Common myeloid progenitor, CD34-positive (primary cell): ENCODE measurements around the gene HDDC3.
A peak's percentile ranks its signal among the peaks of the same experiment; 100 is the strongest.

Experiments used
- CTCF ChIA-PET: fragments of 350-600 bp; sonication (Branson Sonifier 250); formaldehyde crosslinking; loops from one replicate; lab custom pipeline; 2021; ENCODE audit warnings: antibody characterized with exemption; lab: Charles Lee
- POLR2A ChIA-PET: fragments of 350-600 bp; sonication (Branson Sonifier 250); formaldehyde crosslinking; loops from one replicate; lab custom pipeline; 2021; ENCODE audit warnings: antibody characterized with exemption; lab: Charles Lee
- DNase-seq, 3 donors: peaks; one replicate each; pipeline versions ENCODE4 v3.0.0 to v3.0.0-alpha.2; 2013
- H3K27ac ChIP-seq, 2 experiments: 1 replicate in 1 of 2; 2 replicates in 1 of 2; pipeline ENCODE4 v1.7.0; 2013; ENCODE audit warnings: inconsistent platforms in 2 of 2, low read length in 2 of 2, mild to moderate bottlenecking in 2 of 2, low read depth in 1 of 2, moderate library complexity in 1 of 2; ENCODE audit not compliant: severe bottlenecking in 2 of 2, insufficient read depth in 1 of 2, poor library complexity in 1 of 2
- H3K27me3 ChIP-seq, 5 experiments: replicated peaks in 2 of 5; 1 replicate in 3 of 5; 2 replicates in 2 of 5; pipeline versions ENCODE4 v1.6.1 to v1.7.0; 2013; ENCODE audit warnings: low read length in 4 of 5, mild to moderate bottlenecking in 2 of 5, moderate library complexity in 2 of 5, inconsistent platforms in 1 of 5; ENCODE audit not compliant: insufficient read depth in 5 of 5, control insufficient read depth in 4 of 5
- H3K36me3 ChIP-seq, 4 experiments: 1 replicate in 2 of 4; 2 replicates in 2 of 4; pipeline versions ENCODE4 v1.6.1 to v1.7.0; 2013; ENCODE audit warnings: low read length in 3 of 4, control low read depth in 1 of 4, mild to moderate bottlenecking in 1 of 4; ENCODE audit not compliant: control insufficient read depth in 4 of 4, insufficient read depth in 4 of 4
- H3K4me1 ChIP-seq, 4 experiments: 1 replicate in 3 of 4; 2 replicates in 1 of 4; pipeline versions ENCODE4 v1.6.1 to v1.7.1; 2013; ENCODE audit warnings: low read length in 3 of 4, mild to moderate bottlenecking in 3 of 4, control low read depth in 1 of 4, inconsistent platforms in 1 of 4, moderate library complexity in 1 of 4; ENCODE audit not compliant: control insufficient read depth in 4 of 4, insufficient read depth in 4 of 4; ENCODE audit errors: control extremely low read depth in 1 of 4
- H3K4me3 ChIP-seq, 7 experiments: 1 replicate in 4 of 7; 2 replicates in 3 of 7; pipeline versions ENCODE4 v1.5.1 to v1.7.0; 2013; ENCODE audit warnings: mild to moderate bottlenecking in 7 of 7, low read length in 6 of 7, moderate library complexity in 6 of 7, inconsistent platforms in 2 of 7, low read depth in 2 of 7, control low read depth in 1 of 7; ENCODE audit not compliant: insufficient read depth in 4 of 7, control insufficient read depth in 1 of 7; ENCODE audit errors: extremely low read depth in 1 of 7
- H3K9me3 ChIP-seq, 5 experiments: 1 replicate in 4 of 5; 2 replicates in 1 of 5; pipeline versions ENCODE4 v1.6.1 to v1.7.1; 2013; ENCODE audit warnings: low read length in 4 of 5, mild to moderate bottlenecking in 2 of 5, inconsistent platforms in 1 of 5, low read depth in 1 of 5, moderate library complexity in 1 of 5; ENCODE audit not compliant: control insufficient read depth in 4 of 5, insufficient read depth in 2 of 5; ENCODE audit errors: control extremely low read depth in 1 of 5
- WGBS: methylation state at CpG from one replicate; pipeline ENCODE4 v1.1.5; 2013; ENCODE audit not compliant: insufficient coverage; 5-methylcytosine and 5-hydroxymethylcytosine counted together

HDDC3 gene

GRCh38 chr15:90883976-90884718, 48.2 kb downstream of the HDDC3 start, which contains the start of gene FES:
Gene FES, plus strand, starts transcription at chr15:90884504. Its CDS starts 542 bp downstream, at chr15:90885046.
- CTCF ChIA-PET: interaction anchor here (0.6 to 3.9 kb wide), 20 partner anchors 10 to 591 kb away, joined by 3 to 35 read pairs (median 8); no protein-coding TSS in a partner anchor
- 2% methylated on average over 49 of the region's 58 CpGs for WGBS

GRCh38 chr15:90883526-90883975, 48.8 kb downstream of the HDDC3 start:
- 77% methylated on average over 6 of the region's 7 CpGs for WGBS
- Histone ChIP-seq H3K27me3 (no peaks in the 10 kb centered on the region), H3K4me1 (peaks cover 0 to 44% (median 40%) of the 10 kb centered on the region in 4 experiments), H3K4me3 (peak overlapping the region in 6 of 7 experiments; percentile 42 to 86 (median 80)), H3K27ac (peak overlapping the region; percentile 68 to 89), H3K36me3 (peaks cover 5 to 67% (median 44%) of the 10 kb centered on the region in 4 experiments), H3K9me3 (no peaks in the 10 kb centered on the region)
- ChIA-PET CTCF (interaction anchor here (1.0 to 3.9 kb wide), 2 partner anchors 22 to 183 kb away, joined by 3 to 24 read pairs; no protein-coding TSS in a partner anchor), POLR2A (no interaction called here)
- DNase-seq: peak in 1 of 3 donors; percentile 30

More at GRCh38 chr15:90883976-90884718, 48.2 kb downstream of the HDDC3 start, which contains the start of gene FES:
- peaks cover 0 to 44% (median 40%) of the 10 kb centered on the region in 4 experiments for H3K4me1 ChIP-seq
- H3K27ac ChIP-seq: peak within 1 kb of the TSS; percentile 68 to 89
- POLR2A ChIA-PET: interaction anchor here (0.6 to 2.8 kb wide), 6 partner anchors 13 to 236 kb away, joined by 3 to 9 read pairs (median 6); partner anchors contain the start of gene MAN2A2
- H3K9me3 ChIP-seq: no peaks in the 10 kb centered on the region
- DNase-seq: peak in 1 of 3 donors; percentile 61
- no peaks in the 10 kb centered on the region for H3K27me3 ChIP-seq
- peaks cover 5 to 65% (median 41%) of the 10 kb centered on the region in 4 experiments for H3K36me3 ChIP-seq
- H3K4me3 ChIP-seq: peak within 1 kb of the TSS; percentile 42 to 86 (median 76)

DNA sequence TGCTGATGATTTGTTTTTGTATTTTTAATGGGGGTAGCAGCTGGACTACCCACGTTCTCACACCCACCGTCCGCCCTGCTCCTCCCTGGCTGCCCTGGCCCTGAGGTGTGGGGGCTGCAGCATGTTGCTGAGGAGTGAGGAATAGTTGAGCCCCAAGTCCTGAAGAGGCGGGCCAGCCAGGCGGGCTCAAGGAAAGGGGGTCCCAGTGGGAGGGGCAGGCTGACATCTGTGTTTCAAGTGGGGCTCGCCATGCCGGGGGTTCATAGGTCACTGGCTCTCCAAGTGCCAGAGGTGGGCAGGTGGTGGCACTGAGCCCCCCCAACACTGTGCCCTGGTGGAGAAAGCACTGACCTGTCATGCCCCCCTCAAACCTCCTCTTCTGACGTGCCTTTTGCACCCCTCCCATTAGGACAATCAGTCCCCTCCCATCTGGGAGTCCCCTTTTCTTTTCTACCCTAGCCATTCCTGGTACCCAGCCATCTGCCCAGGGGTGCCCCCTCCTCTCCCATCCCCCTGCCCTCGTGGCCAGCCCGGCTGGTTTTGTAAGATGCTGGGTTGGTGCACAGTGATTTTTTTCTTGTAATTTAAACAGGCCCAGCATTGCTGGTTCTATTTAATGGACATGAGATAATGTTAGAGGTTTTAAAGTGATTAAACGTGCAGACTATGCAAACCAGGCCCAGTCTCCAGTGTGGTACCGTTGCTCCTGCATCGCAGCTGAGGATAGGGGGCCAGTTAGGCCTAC, 49.4 kb downstream of the HDDC3 start:
- Histone ChIP-seq H3K27ac (peak overlapping the region; percentile 68 to 89), H3K4me3 (peak overlapping the region in 1 of 7 experiments; percentile 85), H3K36me3 (peaks cover 5 to 67% (median 45%) of the 10 kb centered on the region in 4 experiments), H3K27me3 (no peaks in the 10 kb centered on the region), H3K4me1 (peaks cover 0 to 44% (median 40%) of the 10 kb centered on the region in 4 experiments), H3K9me3 (no peaks in the 10 kb centered on the region)
- ChIA-PET CTCF (interaction anchor here (1.0 kb wide), 1 partner anchor 22 kb away, joined by 3 read pairs; no protein-coding TSS in a partner anchor), POLR2A (no interaction called here)
- 74% methylated on average over 4 of the region's 13 CpGs for WGBS
- DNase-seq: peak in 1 of 3 donors; percentile 27

- ChIA-PET CTCF (interaction anchor here (1.1 kb wide), 2 partner anchors 64 to 232 kb away, joined by 3 read pairs; no protein-coding TSS in a partner anchor), POLR2A (no interaction called here)
- WGBS: 95% methylated on average over 13 of the region's 19 CpGs
Measured at GRCh38 chr15:90881978-90882721, 50.2 kb downstream of the HDDC3 start.

DNA sequence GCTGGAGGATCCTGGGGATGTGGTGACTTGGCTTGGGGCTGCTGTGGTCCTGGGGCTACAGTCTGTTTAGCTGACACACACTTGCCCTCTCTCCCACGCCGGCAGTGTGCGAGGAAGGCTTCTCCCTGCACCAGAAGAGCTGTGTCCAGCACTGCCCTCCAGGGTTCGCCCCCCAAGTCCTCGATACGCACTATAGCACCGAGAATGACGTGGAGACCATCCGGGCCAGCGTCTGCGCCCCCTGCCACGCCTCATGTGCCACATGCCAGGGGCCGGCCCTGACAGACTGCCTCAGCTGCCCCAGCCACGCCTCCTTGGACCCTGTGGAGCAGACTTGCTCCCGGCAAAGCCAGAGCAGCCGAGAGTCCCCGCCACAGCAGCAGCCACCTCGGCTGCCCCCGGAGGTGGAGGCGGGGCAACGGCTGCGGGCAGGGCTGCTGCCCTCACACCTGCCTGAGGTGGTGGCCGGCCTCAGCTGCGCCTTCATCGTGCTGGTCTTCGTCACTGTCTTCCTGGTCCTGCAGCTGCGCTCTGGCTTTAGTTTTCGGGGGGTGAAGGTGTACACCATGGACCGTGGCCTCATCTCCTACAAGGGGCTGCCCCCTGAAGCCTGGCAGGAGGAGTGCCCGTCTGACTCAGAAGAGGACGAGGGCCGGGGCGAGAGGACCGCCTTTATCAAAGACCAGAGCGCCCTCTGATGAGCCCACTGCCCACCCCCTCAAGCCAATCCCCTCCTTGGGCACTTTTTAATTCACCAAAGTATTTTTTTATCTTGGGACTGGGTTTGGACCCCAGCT, 51.0 kb downstream of the HDDC3 start:
- Histone ChIP-seq H3K27me3 (no peaks in the 10 kb centered on the region), H3K4me1 (peaks cover 0 to 40% (median 35%) of the 10 kb centered on the region in 4 experiments), H3K9me3 (no peaks in the 10 kb centered on the region), H3K36me3 (peaks cover 3 to 67% (median 53%) of the 10 kb centered on the region in 4 experiments), H3K27ac (no peak overlapping the region), H3K4me3 (no peak overlapping the region)
- DNase-seq: no peak
- ChIA-PET CTCF (interaction anchor here (1.1 kb wide), 2 partner anchors 63 to 232 kb away, joined by 3 read pairs; no protein-coding TSS in a partner anchor), POLR2A (interaction anchor here (0.8 kb wide), 1 partner anchor 10 kb away, joined by 3 read pairs; no protein-coding TSS in a partner anchor)
- WGBS: 95% methylated on average over 31 of the region's 35 CpGs

More at GRCh38 chr15:90881978-90882721, 50.2 kb downstream of the HDDC3 start:
- peaks cover 5 to 67% (median 49%) of the 10 kb centered on the region in 4 experiments for H3K36me3 ChIP-seq
- no peak overlapping the region for H3K4me3 ChIP-seq
- peak overlapping the region in 1 of 2 experiments; percentile 89 for H3K27ac ChIP-seq
- no peaks in the 10 kb centered on the region for H3K27me3 ChIP-seq
- no peak for DNase-seq
- no peaks in the 10 kb centered on the region for H3K9me3 ChIP-seq
- peaks cover 0 to 42% (median 40%) of the 10 kb centered on the region in 4 experiments for H3K4me1 ChIP-seq
